Measurements from ENCODE around the gene MUC4.
"Not testable (repeated sequence)": the region's sequence is repeated elsewhere in the genome, so short reads cannot be mapped to it uniquely, and the experiment has no call there.

MUC4 gene

DNA sequence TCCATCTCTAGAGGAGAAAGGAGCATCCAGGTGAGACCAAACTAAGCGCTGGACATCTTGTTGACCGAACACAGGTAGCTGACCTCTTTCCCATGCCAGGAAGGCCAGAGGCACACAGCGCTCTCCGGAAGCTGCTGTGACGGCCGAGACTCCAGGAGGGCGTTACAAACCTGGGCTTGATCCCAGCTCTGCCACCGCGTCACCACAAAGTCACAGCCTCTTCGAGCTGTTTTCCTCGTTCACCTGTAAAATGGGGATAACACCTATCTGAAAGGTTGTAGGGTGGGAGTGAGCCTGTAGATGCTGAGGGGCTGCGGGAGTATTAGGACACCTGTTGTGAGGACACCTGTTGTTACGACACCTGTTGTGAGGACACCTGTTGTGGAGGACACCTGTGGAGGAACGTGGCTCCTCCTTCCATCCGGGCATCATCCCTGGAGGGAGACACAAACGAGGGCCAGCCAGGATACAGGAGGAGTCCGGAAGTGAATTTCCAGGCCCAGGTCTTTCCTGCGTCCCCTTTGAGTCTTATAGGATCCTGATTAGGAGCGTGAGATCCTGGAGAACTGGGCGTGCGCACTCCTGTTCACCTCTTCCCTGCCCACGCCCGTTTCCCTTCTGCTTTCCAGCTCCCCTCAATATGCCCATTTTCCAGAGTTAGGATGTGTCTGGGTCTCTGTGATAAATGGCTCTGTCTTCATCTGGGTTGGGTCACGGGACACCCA, 2.3 kb upstream of the MUC4 start:
- no peak for DNase-seq (ENCODE audit: low read depth in 2 of 2)

DNA sequence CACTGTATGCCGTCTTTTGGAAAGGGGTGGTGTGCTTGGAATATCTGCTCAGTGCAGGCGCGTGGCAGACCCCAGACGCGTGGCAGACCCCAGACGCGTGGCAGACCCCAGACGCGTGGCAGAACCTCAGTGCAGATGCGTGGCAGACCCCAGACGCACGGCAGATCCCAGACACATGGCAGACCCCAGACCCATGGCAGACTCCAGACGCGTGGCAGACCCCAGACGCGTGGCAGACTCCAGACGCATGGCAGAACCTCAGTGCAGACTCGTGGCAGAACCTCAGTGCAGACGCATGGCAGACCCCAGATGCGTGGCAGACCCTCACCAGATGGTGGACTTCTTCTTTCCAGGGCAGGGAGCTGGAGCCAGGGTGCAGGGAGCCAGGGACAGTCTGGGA, 637 bp upstream of the MUC4 start:
- DNase-seq (ENCODE audit: low read depth in 2 of 2), result no peak

DNA sequence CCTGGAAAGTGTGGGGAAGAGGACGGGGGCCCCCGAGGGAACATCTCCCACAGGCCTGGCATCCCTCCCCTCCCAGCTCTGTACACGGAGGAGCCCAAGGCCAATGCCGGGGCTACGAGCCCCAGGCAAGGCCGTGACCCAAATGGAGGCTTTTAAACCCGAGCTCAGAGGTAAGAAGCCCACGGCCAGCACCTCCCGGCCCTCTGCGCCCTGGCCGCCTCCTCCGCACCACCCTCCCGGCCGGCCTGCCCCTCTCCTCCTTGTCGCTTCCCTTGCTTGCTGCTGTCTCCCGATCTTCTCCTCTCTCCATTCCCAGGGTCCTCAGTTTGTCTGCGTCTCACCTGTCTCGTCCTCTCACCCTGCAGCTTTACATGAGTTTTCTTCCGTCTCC, 1.3 kb downstream of the MUC4 start:
- no peak for DNase-seq (ENCODE audit: low read depth in 2 of 2)

DNA sequence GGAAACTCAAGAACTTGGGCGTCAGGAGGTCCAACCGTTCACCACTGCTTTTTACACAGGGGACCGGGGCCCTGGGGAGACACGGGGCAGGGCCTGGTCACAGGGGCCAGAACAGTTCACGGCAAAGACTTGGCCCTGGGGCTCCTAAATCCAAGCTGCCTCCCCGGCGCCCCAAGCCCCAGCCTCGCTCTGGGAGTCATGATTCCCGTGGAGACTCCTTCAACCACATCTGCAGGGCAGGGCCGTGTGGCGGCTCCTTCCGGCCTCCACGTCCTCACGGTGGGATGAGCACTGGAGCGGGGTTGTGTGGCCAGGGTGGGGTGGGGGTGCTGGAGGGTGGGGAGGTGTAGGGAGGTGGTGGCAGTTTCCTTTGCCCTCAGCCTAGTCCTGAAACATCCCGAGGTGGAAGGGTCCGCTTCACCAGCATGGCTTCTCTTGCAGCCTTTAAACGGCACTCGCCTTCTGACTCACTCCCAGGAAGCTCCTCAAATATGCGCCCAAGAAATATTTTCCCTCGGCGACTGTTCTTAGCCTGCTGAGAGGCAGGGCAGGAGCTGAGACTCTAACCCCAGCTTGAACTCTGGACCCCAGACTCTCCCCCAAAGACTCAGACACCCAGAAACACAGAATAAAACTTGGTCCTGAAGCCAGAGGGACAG, 1.8 kb downstream of the MUC4 start:
- no peak for DNase-seq (ENCODE audit: low read depth in 2 of 2)

DNA sequence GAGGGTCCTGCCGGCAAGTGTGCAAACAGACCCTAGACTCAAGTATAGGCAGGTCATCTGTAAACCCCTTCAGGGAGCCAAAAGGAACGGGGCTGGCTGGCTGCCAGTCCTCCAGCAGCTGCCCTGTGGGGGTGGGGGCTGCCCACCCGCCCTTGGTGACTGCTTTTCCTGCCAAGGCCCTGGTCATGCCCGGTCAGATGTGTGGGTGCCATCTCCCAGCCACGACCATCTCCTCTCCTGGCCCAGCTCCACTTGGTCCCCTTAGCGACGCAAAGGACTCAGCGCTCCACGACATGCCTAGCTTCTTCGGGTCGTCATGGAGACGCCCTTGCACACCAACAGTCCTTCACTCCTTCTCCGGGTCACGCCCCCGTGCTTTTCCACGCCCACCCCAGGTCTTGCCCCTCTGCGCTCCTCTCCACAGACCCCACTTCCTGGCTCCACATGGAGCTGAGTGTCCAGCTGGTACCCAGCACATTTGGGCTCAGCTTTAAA, 2.4 kb downstream of the MUC4 start:
- DNase-seq (ENCODE audit: low read depth in 2 of 2), result no peak

DNA sequence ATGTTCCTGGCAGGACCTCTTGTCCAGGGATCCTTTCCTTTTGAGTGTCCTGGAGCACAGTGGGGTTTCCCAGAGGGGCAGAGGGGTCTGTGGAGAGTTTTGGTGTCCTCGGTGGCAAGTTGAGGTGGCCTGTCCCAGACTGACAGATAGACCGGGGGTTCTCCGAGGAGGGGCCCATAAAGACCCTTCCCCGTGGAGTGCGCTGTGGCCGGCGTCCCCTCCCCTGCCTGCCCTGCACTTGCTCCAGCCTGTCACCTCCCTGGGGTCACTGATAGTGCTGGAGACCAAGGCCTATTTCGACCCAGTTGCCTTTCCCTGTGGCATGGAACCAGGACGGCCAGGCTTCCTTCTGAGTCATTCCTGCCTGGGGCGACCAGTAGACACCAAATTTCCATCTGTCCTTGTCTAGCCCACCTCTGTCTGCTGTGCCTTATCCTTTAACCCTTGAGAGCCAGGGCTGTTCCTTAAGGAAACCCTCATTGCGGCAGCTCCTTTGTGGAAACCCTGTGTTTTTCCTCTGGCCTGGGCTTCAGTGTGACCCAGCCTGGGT, 2.9 kb downstream of the MUC4 start:
- no peak for DNase-seq (ENCODE audit: low read depth in 2 of 2)

DNA sequence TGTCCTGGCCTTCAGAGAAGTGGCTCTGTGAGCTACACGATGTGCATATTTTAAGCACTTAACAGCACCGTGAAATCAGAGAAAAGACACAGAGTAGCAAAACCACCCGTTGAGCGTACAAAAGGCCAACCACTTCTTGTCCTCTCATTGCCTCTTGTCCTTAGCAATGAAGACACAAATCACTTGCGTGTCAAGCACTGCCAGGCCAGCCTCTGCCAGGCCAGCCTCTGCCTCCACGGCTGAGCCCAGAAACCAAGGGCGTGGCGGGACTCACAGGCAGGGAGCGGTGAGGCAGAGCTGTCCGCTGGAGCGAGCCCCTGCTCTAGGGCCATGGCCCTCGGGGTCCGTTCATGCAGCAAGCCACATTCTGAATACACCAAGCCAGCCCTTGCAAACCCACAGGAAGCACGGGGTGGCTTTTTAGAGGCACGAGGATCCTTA, 4.0 kb downstream of the MUC4 start:
- DNase-seq (ENCODE audit: low read depth in 2 of 2), result no peak

DNA sequence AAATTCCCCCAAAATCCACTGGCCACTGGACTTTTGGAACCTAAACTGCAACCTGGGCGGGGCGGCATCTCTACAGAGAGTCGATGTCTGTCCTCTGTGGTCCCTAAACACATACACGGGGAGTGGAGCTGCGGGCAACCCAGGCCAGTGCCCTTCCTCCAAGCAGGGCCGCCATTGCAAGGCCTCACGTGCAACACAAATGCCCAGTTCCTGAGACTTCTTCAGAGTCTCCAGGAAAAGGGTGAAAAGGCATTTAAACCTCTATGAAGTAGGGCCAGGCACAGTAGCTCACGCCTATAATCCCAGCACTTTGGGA, 4.9 kb downstream of the MUC4 start:
- no peak for DNase-seq (ENCODE audit: low read depth in 2 of 2)

DNA sequence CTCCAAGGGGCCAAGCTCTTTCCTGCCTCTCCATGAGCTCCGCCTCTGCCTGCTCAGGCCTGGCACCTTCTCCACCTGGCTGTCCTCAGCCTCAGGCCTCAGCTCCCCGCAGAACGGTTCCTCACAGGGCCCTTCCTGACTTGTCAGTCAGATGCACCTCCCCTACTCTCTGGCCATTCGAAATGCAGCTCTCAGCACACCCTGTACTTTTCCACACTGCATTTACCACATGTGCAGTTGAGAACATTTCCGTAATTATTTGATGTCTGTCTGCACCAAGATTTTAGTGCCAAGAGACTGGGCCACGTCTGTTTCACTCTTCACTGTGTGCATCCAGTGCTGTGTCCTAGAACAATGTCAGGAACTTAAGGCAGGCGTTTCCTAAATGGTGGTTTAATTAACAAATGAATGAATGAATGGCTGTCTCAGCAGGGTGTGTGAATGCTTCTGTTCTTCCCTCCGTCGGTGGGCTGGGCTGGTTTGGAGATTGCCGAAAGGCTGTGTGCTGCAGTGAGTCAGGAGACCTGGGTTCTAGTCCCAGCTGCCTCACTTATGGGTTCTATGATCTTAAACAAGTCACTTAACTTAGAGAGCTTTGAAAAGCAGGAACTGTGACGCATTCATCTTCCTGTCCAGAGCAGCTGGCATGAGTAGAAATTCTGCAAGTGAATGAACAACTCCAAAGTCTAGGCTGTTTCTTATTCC, 5.4 kb downstream of the MUC4 start:
- DNase-seq (ENCODE audit: low read depth in 2 of 2), result no peak

DNA sequence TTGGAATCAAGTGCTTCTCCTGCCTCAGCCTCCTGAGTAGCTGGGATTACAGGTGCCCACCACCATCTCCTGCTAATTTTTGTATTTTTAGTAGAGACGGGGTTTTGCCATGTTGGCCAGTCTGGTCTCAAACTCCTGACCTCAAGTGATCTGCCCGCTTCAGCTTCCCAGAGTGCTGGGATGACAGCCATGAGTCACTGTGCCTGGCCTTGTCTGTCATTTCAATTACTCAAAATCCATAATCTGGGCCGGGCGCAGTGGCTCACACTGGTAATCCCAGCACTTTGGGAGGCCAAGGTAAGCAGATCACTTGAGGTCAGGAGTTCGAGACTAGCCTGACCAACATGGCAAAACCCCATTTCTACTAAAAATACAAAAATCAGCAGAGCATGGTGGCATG, 6.1 kb downstream of the MUC4 start:
- not testable (repeated sequence) for DNase-seq (ENCODE audit: low read depth in 2 of 2)

DNA sequence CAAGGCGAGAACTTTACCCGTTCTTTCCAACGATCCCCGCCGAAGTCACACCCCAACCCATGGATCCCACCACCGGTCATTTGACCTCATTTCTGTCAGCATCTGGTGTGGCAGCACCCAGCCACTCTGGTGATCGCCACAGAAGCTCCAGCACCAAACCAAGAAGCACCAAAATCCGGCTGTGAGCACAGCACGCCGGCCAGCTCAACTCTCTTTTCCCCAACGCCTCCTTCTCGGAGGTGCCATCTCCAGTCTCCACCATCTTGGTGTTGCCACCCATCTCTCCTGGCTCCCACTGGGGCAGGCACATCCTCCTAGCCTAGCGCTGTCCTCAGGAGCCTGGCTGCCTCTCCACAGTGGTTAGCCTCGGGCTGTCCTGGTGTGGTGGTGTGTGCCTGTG, 6.5 kb downstream of the MUC4 start:
- DNase-seq (ENCODE audit: low read depth in 2 of 2), result no peak

DNA sequence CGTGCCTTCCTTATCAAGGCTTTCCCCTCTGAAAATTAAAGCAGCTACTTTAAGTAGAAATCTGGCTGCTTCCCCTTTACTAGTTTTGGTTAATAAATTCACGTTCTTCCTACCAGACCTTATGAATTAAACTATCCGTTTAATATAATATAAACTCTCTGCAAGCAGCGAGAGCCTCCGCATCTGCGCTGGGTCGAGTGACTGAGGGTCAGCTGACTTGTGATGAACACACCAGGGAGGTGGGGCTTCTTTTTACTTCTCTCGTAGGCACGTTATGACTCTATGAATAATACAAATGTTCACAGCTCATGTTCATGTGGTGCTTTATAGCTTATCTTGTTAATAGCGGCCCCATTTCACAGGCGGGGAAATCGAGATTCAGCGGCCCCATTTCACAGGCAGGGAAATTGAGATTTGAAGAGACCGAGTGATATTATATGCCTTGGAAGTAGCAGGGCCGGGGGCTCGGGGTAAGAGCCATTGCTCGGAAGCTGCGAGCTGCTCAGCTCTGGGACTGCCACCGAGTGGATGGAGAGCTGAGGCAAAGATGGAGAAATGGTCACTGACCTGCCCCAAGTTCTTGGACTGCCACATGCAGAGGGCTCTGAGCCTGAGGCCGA, 8.3 kb downstream of the MUC4 start:
- no peak for DNase-seq (ENCODE audit: low read depth in 2 of 2)

DNA sequence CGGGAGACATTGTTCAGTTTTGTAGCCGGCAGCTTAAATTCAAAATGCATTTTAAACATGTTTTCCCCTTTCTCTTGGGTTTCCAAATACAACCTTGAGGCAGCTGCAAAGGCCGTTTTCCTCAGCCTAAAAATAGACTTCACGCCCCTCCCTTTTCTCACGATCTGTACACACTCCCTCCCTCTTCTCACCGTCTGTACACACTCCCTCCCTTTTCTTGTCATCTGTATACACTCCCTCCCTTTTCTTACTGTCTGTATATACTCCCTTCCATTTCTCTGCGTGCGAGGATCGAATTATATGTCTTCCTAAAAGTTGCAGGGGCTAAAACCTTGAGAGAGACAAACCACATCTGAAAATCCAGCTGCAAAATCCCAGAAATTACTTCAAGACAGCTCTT, 8.9 kb downstream of the MUC4 start:
- no peak for DNase-seq (ENCODE audit: low read depth in 2 of 2)

DNA sequence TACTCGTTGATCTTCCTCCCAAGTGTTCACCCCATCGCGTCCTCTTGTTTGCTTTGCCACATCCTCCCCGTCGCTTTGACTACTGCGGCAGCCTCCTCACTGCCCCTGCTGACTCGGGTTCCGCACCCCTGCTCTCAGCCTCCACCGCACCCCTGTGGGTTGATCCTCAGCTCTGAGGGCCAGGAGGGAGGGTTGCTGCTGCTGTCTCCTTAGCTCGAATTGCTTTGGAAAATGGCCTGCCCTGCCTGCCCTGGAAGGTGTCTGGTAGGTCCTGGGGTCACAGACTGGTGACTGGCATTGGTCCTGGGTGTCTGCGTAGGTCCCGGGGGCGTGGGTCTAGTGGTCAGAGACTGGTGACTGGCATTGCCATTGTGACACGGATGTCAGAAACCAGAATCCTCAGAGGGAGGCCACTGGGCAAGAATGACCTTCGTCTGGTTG, 9.4 kb downstream of the MUC4 start:
- no peak for DNase-seq (ENCODE audit: low read depth in 2 of 2)

DNA sequence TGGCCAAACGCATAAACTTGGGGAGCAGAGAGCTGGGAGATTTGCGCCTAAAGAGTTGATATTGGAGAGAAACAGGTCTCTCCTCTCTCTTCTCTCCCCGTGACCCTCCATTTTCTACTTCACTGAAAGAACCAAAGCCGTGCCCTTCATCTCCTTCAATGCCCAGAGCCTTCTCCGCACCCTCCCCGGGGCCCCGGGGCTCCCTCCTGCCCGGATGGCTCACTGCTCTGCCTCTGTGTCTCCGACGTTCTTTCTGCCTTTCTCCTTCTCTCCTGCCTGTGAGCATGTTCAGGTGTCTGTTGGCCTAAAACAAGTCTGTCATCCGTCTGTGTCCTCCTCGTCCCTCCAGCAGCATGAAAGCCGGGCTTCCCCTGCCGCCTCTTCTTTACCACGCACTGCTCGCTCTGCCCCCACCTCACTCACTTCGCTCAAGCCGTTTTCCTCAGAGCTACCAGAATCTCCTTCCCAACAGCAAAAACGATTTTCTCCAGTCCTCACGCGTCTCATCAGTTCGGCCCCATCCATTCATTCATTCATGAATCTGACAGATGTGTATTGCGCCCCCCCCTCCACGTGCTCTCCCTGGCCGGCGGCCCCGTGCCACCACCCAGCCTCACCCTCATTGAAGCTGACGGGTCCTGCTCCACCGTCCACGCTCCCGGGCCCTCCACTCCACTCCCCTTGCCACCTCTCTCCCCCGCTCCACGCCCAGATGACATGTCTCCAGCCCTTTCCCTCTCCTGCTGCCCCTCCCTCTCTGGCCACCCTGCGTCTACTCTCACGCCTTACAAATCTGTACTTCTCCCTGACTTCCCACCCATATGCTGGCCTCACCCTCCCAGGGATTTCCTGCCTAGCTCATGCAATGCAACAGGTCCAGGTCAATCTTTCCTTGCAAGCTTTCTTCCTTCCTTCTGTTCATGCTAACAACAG, 10.2 kb downstream of the MUC4 start:
- DNase-seq (ENCODE audit: low read depth in 2 of 2), result no peak

DNA sequence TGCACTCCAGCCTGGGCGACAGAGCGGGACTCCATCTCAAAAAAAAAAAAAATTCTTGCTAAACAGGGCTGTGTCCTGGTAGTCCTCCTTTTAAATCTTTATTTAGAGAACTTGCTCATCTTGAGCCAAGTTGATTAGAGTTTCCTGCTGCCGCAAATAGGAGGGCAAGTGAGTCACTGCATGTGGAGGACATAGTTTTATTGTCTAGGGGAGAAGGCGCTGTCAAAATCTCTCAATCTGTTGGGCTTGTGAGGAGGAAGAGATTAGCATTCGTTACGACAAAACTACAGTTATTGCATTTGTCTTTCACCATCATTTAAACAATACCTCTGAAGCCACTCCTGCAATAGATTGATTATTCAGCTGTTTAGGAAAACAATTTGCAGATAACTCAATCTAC, 11.5 kb downstream of the MUC4 start:
- no peak for DNase-seq (ENCODE audit: low read depth in 2 of 2)

DNA sequence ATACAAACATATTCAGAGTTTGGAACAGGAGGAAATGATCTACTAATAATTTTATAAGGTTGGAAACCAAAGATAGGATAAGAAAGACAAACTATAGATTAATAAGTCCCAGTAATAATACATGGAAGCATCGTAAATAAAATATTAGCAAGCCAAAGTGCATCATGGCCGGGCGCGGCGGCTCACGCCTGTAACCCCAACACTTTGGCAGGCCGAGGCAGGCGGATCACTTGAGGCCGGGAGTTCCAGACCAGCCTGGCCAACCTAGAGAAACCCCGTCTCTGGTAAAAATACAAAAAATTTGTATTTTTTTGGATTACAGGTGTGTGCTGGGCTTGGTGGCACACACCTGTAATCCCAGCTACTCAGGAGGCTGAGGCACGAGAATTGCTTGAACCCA, 14.9 kb downstream of the MUC4 start:
- no peak for DNase-seq (ENCODE audit: low read depth in 2 of 2)

DNA sequence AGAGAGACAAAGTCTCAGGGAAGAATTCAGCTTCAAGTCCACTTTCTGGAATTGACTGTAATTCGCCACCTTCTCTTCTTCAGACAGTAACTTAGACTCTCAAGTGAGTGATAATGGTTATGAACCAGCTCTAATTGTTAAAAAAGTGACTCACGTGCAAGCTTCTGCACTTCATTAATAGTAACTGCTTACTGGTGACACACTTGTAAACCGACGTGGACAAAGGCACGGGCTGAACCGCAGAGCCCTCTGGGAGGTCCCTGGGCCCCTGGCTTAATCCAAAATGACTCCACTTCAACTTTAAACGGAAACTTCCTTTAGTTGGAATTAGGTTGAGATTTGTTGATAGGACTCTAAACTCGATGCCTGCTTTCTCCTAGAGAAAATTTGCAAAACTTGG, 17.0 kb downstream of the MUC4 start:
- no peak for DNase-seq (ENCODE audit: low read depth in 2 of 2)

DNA sequence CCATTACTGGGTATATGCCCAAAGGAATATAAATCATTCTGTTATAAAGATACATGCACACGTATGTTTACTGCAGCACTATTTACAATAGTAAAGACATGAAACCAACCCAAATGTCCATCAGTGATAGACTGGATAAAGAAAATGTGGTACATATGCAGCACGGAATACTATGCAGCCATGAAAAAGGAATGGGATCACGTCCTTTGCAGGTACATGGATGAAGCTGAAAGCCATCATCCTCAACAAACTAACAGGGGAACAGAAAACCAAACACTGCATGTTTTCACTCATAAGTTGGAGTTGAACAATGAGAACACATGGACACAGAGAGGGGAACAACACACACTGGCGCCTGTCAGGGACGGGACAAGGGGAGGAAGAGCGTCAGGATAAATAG, 19.1 kb downstream of the MUC4 start:
- not testable (repeated sequence) for DNase-seq (ENCODE audit: low read depth in 2 of 2)

DNA sequence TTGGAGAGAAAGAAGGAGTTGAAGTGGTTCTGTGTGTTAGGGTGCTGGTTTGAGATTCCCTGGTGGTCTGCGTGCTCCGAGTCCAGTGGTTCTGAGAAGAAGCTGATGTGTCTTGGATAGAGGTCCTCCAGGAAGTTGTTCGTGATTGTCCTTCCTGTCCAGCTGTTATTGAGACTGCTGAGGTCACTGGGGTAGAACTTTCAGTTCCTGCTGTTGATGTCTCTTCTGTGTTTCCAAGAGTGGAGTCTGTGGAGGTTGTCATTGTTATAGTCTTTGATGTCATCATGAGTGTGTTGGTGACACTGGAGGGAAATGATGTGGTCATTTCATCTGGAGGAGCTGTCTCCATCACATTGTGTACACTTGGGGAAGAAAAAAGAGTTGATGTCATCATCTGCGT, 20.8 kb downstream of the MUC4 start:
- DNase-seq (ENCODE audit: low read depth in 2 of 2), result no peak
